ENCODE measurements around the gene CAMKMT.

The CAMKMT gene

GRCh38 chr2:44680983-44681531 is 319.3 kb downstream of the CAMKMT start:
- H3K36me3 ChIP-seq (ENCODE audit: control insufficient read depth, insufficient read depth, low read length): no peaks in the 10 kb centered on the region
- no peaks in the 10 kb centered on the region for H3K9me3 ChIP-seq (ENCODE audit: control insufficient read depth, low read length)
- H3K27me3 ChIP-seq (ENCODE audit: control insufficient read depth, insufficient read depth, low read length): no peaks in the 10 kb centered on the region
- no peak overlapping the region for H3K4me3 ChIP-seq (ENCODE audit: low read length)
- H3K9ac ChIP-seq (ENCODE audit: low read length): no peak overlapping the region
- H3K4me1 ChIP-seq (ENCODE audit: control insufficient read depth, insufficient read depth, low read length): no peaks in the 10 kb centered on the region

- Histone ChIP-seq H3K9ac (ENCODE audit: low read length) (no peak overlapping the region), H3K36me3 (ENCODE audit: control insufficient read depth, insufficient read depth, low read length) (no peaks in the 10 kb centered on the region), H3K4me1 (ENCODE audit: control insufficient read depth, insufficient read depth, low read length) (no peaks in the 10 kb centered on the region), H3K27me3 (ENCODE audit: control insufficient read depth, insufficient read depth, low read length) (no peaks in the 10 kb centered on the region), H3K4me3 (ENCODE audit: low read length) (no peak overlapping the region), H3K9me3 (ENCODE audit: control insufficient read depth, low read length) (no peaks in the 10 kb centered on the region)
Observed at GRCh38 chr2:44682459-44682858, 320.7 kb downstream of the CAMKMT start.

GRCh38 chr2:44684559-44684958 is 322.8 kb downstream of the CAMKMT start:
- H3K9me3 ChIP-seq (ENCODE audit: control insufficient read depth, low read length): no peaks in the 10 kb centered on the region
- no peak overlapping the region for H3K9ac ChIP-seq (ENCODE audit: low read length)
- no peak overlapping the region for H3K4me3 ChIP-seq (ENCODE audit: low read length)
- H3K27me3 ChIP-seq (ENCODE audit: control insufficient read depth, insufficient read depth, low read length): no peaks in the 10 kb centered on the region
- no peaks in the 10 kb centered on the region for H3K36me3 ChIP-seq (ENCODE audit: control insufficient read depth, insufficient read depth, low read length)
- no peaks in the 10 kb centered on the region for H3K4me1 ChIP-seq (ENCODE audit: control insufficient read depth, insufficient read depth, low read length)

- Histone ChIP-seq H3K36me3 (ENCODE audit: control insufficient read depth, insufficient read depth, low read length) (no peaks in the 10 kb centered on the region), H3K9me3 (ENCODE audit: control insufficient read depth, low read length) (no peaks in the 10 kb centered on the region), H3K4me1 (ENCODE audit: control insufficient read depth, insufficient read depth, low read length) (no peaks in the 10 kb centered on the region), H3K9ac (ENCODE audit: low read length) (no peak overlapping the region), H3K27me3 (ENCODE audit: control insufficient read depth, insufficient read depth, low read length) (no peaks in the 10 kb centered on the region), H3K4me3 (ENCODE audit: low read length) (no peak overlapping the region)
Observed at GRCh38 chr2:44686561-44686960, 324.8 kb downstream of the CAMKMT start.

GRCh38 chr2:44687686-44688455 is 326.1 kb downstream of the CAMKMT start:
- Histone ChIP-seq H3K4me1 (ENCODE audit: control insufficient read depth, insufficient read depth, low read length) (no peaks in the 10 kb centered on the region), H3K36me3 (ENCODE audit: control insufficient read depth, insufficient read depth, low read length) (no peaks in the 10 kb centered on the region), H3K9ac (ENCODE audit: low read length) (no peak overlapping the region), H3K27me3 (ENCODE audit: control insufficient read depth, insufficient read depth, low read length) (no peaks in the 10 kb centered on the region), H3K4me3 (ENCODE audit: low read length) (no peak overlapping the region), H3K9me3 (ENCODE audit: control insufficient read depth, low read length) (no peaks in the 10 kb centered on the region)

- Histone ChIP-seq H3K36me3 (ENCODE audit: control insufficient read depth, insufficient read depth, low read length) (no peaks in the 10 kb centered on the region), H3K4me1 (ENCODE audit: control insufficient read depth, insufficient read depth, low read length) (no peaks in the 10 kb centered on the region), H3K9ac (ENCODE audit: low read length) (no peak overlapping the region), H3K4me3 (ENCODE audit: low read length) (no peak overlapping the region), H3K27me3 (ENCODE audit: control insufficient read depth, insufficient read depth, low read length) (no peaks in the 10 kb centered on the region), H3K9me3 (ENCODE audit: control insufficient read depth, low read length) (no peaks in the 10 kb centered on the region)
Observed at GRCh38 chr2:44688456-44689124, 326.8 kb downstream of the CAMKMT start.

GRCh38 chr2:44689516-44689915 is 327.8 kb downstream of the CAMKMT start:
- Histone ChIP-seq H3K36me3 (ENCODE audit: control insufficient read depth, insufficient read depth, low read length) (no peaks in the 10 kb centered on the region), H3K4me1 (ENCODE audit: control insufficient read depth, insufficient read depth, low read length) (no peaks in the 10 kb centered on the region), H3K9ac (ENCODE audit: low read length) (no peak overlapping the region), H3K4me3 (ENCODE audit: low read length) (no peak overlapping the region), H3K9me3 (ENCODE audit: control insufficient read depth, low read length) (no peaks in the 10 kb centered on the region), H3K27me3 (ENCODE audit: control insufficient read depth, insufficient read depth, low read length) (no peaks in the 10 kb centered on the region)

GRCh38 chr2:44691174-44691785 is 329.5 kb downstream of the CAMKMT start:
- Histone ChIP-seq H3K27me3 (ENCODE audit: control insufficient read depth, insufficient read depth, low read length) (no peaks in the 10 kb centered on the region), H3K9me3 (ENCODE audit: control insufficient read depth, low read length) (no peaks in the 10 kb centered on the region), H3K9ac (ENCODE audit: low read length) (no peak overlapping the region)

GRCh38 chr2:44692821-44693220 is 331.1 kb downstream of the CAMKMT start:
- Histone ChIP-seq H3K36me3 (ENCODE audit: control insufficient read depth, insufficient read depth, low read length) (no peaks in the 10 kb centered on the region), H3K27me3 (ENCODE audit: control insufficient read depth, insufficient read depth, low read length) (no peaks in the 10 kb centered on the region), H3K4me3 (ENCODE audit: low read length) (no peak overlapping the region), H3K9ac (ENCODE audit: low read length) (no peak overlapping the region), H3K4me1 (ENCODE audit: control insufficient read depth, insufficient read depth, low read length) (no peaks in the 10 kb centered on the region), H3K9me3 (ENCODE audit: control insufficient read depth, low read length) (no peaks in the 10 kb centered on the region)

More at GRCh38 chr2:44691174-44691785, 329.5 kb downstream of the CAMKMT start:
- Histone ChIP-seq H3K4me1 (ENCODE audit: control insufficient read depth, insufficient read depth, low read length) (no peaks in the 10 kb centered on the region), H3K4me3 (ENCODE audit: low read length) (no peak overlapping the region), H3K36me3 (ENCODE audit: control insufficient read depth, insufficient read depth, low read length) (no peaks in the 10 kb centered on the region)

- Histone ChIP-seq H3K9ac (ENCODE audit: low read length) (no peak overlapping the region), H3K36me3 (ENCODE audit: control insufficient read depth, insufficient read depth, low read length) (no peaks in the 10 kb centered on the region), H3K9me3 (ENCODE audit: control insufficient read depth, low read length) (no peaks in the 10 kb centered on the region), H3K4me3 (ENCODE audit: low read length) (no peak overlapping the region), H3K27me3 (ENCODE audit: control insufficient read depth, insufficient read depth, low read length) (no peaks in the 10 kb centered on the region), H3K4me1 (ENCODE audit: control insufficient read depth, insufficient read depth, low read length) (no peaks in the 10 kb centered on the region)
Observed at GRCh38 chr2:44700824-44701223, 339.1 kb downstream of the CAMKMT start.

- H3K36me3 ChIP-seq (ENCODE audit: control insufficient read depth, insufficient read depth, low read length): no peaks in the 10 kb centered on the region
- H3K27me3 ChIP-seq (ENCODE audit: control insufficient read depth, insufficient read depth, low read length): no peaks in the 10 kb centered on the region
- no peak overlapping the region for H3K4me3 ChIP-seq (ENCODE audit: low read length)
- H3K9me3 ChIP-seq (ENCODE audit: control insufficient read depth, low read length): no peaks in the 10 kb centered on the region
- H3K9ac ChIP-seq (ENCODE audit: low read length): no peak overlapping the region
- no peaks in the 10 kb centered on the region for H3K4me1 ChIP-seq (ENCODE audit: control insufficient read depth, insufficient read depth, low read length)
Observed at GRCh38 chr2:44705356-44705755, 343.6 kb downstream of the CAMKMT start.

- no peaks in the 10 kb centered on the region for H3K36me3 ChIP-seq (ENCODE audit: control insufficient read depth, insufficient read depth, low read length)
- H3K4me1 ChIP-seq (ENCODE audit: control insufficient read depth, insufficient read depth, low read length): no peaks in the 10 kb centered on the region
- no peaks in the 10 kb centered on the region for H3K9me3 ChIP-seq (ENCODE audit: control insufficient read depth, low read length)
- H3K27me3 ChIP-seq (ENCODE audit: control insufficient read depth, insufficient read depth, low read length): no peaks in the 10 kb centered on the region
- no peak overlapping the region for H3K9ac ChIP-seq (ENCODE audit: low read length)
- no peak overlapping the region for H3K4me3 ChIP-seq (ENCODE audit: low read length)
Observed at GRCh38 chr2:44705876-44706480, 344.2 kb downstream of the CAMKMT start.

Measured in mucosa of stomach (tissue), 1 donor.